Measurements from ENCODE around the gene SLFNL1.

GRCh38 chr1:40978886-40979240 lies 42.7 kb downstream of the SLFNL1 start:
- TF ChIP-seq ZNF274 (IDR thresholded peaks at IDR 0.05; ENCODE audit: low read depth, low read length), result no peak
- no peak for TF ChIP-seq YY1 (IDR thresholded peaks at IDR 0.05; ENCODE audit: insufficient read depth, insufficient read length)

All from NT2/D1 (cell line).